HUES64 (cell line): ENCODE data around the gene IRGC.

ENCODE experiments used
- H3K27ac ChIP-seq: 2 replicates; pipeline ENCODE4 v1.7.0; 2013; ENCODE audit warnings: low read depth, low read length, inconsistent platforms
- H3K27me3 ChIP-seq: 2 replicates; pipeline ENCODE4 v1.6.1; 2013; ENCODE audit warnings: mild to moderate bottlenecking, low read length; ENCODE audit not compliant: insufficient read depth
- H3K36me3 ChIP-seq: 2 replicates; pipeline ENCODE4 v1.6.1; 2013; ENCODE audit warnings: mild to moderate bottlenecking, low read length; ENCODE audit not compliant: insufficient read depth
- H3K4me1 ChIP-seq: 2 replicates; pipeline ENCODE4 v1.6.1; 2013; ENCODE audit warnings: mild to moderate bottlenecking, low read length, moderate library complexity; ENCODE audit not compliant: insufficient read depth
- H3K4me3 ChIP-seq: 2 replicates; pipeline ENCODE4 v1.5.1; 2013; ENCODE audit warnings: mild to moderate bottlenecking, low read length, moderate library complexity
- H3K9ac ChIP-seq: 2 replicates; pipeline ENCODE4 v1.6.1; 2013; ENCODE audit warnings: mild to moderate bottlenecking, low read depth, low read length
- H3K9me3 ChIP-seq: 2 replicates; pipeline ENCODE4 v1.6.1; 2013; ENCODE audit warnings: low read depth, low read length; ENCODE audit not compliant: insufficient read depth
- WGBS: fragments of 150-250, 120-280 bp; methylation state at CpG from one replicate; pipeline ENCODE4 v1.1.7; 2013; ENCODE audit warnings: missing lambda C conversion rate; 5-methylcytosine and 5-hydroxymethylcytosine counted together

The IRGC gene

GRCh38 chr19:43726736-43727592, 11.1 kb downstream of the IRGC start:
- no peaks in the 10 kb centered on the region for H3K9me3 ChIP-seq
- no peak overlapping the region for H3K27ac ChIP-seq
- no peaks in the 10 kb centered on the region for H3K4me1 ChIP-seq
- peaks cover 21% of the 10 kb centered on the region for H3K36me3 ChIP-seq
- no peaks in the 10 kb centered on the region for H3K27me3 ChIP-seq
- no peak overlapping the region for H3K4me3 ChIP-seq
- no peak overlapping the region for H3K9ac ChIP-seq
- 87% methylated on average over 15 of the region's 15 CpGs for WGBS

- peaks cover 27% of the 10 kb centered on the region for H3K36me3 ChIP-seq
- no peak overlapping the region for H3K4me3 ChIP-seq
- 92% methylated on average over 4 of the region's 4 CpGs for WGBS
- H3K9me3 ChIP-seq, result no peaks in the 10 kb centered on the region
- H3K27me3 ChIP-seq, result no peaks in the 10 kb centered on the region
- H3K27ac ChIP-seq, result no peak overlapping the region
- no peaks in the 10 kb centered on the region for H3K4me1 ChIP-seq
- H3K9ac ChIP-seq, result no peak overlapping the region
These were observed 11.6 kb downstream of the IRGC start for GRCh38 chr19:43727593-43727853.

- Histone ChIP-seq H3K36me3 (peaks cover 47% of the 10 kb centered on the region), H3K9ac (no peak overlapping the region), H3K27ac (no peak overlapping the region), H3K4me1 (no peaks in the 10 kb centered on the region), H3K27me3 (no peaks in the 10 kb centered on the region), H3K4me3 (no peak overlapping the region), H3K9me3 (no peaks in the 10 kb centered on the region)
- WGBS, result 93% methylated on average over 5 of the region's 5 CpGs
These were observed 14.0 kb downstream of the IRGC start for GRCh38 chr19:43729919-43730318.

- Histone ChIP-seq H3K27ac (no peak overlapping the region), H3K4me3 (no peak overlapping the region), H3K9ac (no peak overlapping the region), H3K36me3 (peaks cover 58% of the 10 kb centered on the region), H3K4me1 (no peaks in the 10 kb centered on the region), H3K27me3 (no peaks in the 10 kb centered on the region), H3K9me3 (no peaks in the 10 kb centered on the region)
- WGBS, result 95% methylated on average over 14 of the region's 14 CpGs
These were observed 15.5 kb downstream of the IRGC start for GRCh38 chr19:43731346-43731745.

- Histone ChIP-seq H3K4me1 (no peaks in the 10 kb centered on the region), H3K27me3 (no peaks in the 10 kb centered on the region), H3K9ac (no peak overlapping the region), H3K4me3 (no peak overlapping the region), H3K9me3 (no peaks in the 10 kb centered on the region), H3K36me3 (peaks cover 63% of the 10 kb centered on the region), H3K27ac (no peak overlapping the region)
- WGBS, result 91% methylated on average over 1 of the region's 1 CpG
These were observed 16.0 kb downstream of the IRGC start for GRCh38 chr19:43731846-43732245.

GRCh38 chr19:43735013-43735412, 19.1 kb downstream of the IRGC start:
- Histone ChIP-seq H3K4me1 (no peaks in the 10 kb centered on the region), H3K9ac (no peak overlapping the region), H3K36me3 (peaks cover 83% of the 10 kb centered on the region), H3K4me3 (no peak overlapping the region), H3K27me3 (no peaks in the 10 kb centered on the region), H3K9me3 (no peaks in the 10 kb centered on the region), H3K27ac (no peak overlapping the region)
- 95% methylated on average over 6 of the region's 6 CpGs for whole genome bisulfite sequencing

- Histone ChIP-seq H3K4me1 (no peaks in the 10 kb centered on the region), H3K9me3 (no peaks in the 10 kb centered on the region), H3K9ac (no peak overlapping the region), H3K27me3 (no peaks in the 10 kb centered on the region), H3K4me3 (no peak overlapping the region), H3K36me3 (peaks cover 88% of the 10 kb centered on the region), H3K27ac (no peak overlapping the region)
These were observed 20.1 kb downstream of the IRGC start for GRCh38 chr19:43735957-43736356.

- no peaks in the 10 kb centered on the region for H3K4me1 ChIP-seq
- WGBS, result 77% methylated on average over 5 of the region's 5 CpGs
- H3K27ac ChIP-seq, result no peak overlapping the region
- H3K27me3 ChIP-seq, result no peaks in the 10 kb centered on the region
- no peak overlapping the region for H3K9ac ChIP-seq
- H3K9me3 ChIP-seq, result no peaks in the 10 kb centered on the region
- H3K4me3 ChIP-seq, result no peak overlapping the region
- H3K36me3 ChIP-seq, result peaks cover 86% of the 10 kb centered on the region
These were observed 22.9 kb downstream of the IRGC start for GRCh38 chr19:43738780-43739211.

- Histone ChIP-seq H3K4me3 (no peak overlapping the region), H3K36me3 (peaks cover 90% of the 10 kb centered on the region), H3K27me3 (no peaks in the 10 kb centered on the region), H3K27ac (no peak overlapping the region), H3K4me1 (no peaks in the 10 kb centered on the region), H3K9ac (no peak overlapping the region), H3K9me3 (no peaks in the 10 kb centered on the region)
- WGBS, result 88% methylated on average over 16 of the region's 16 CpGs
These were observed 23.8 kb downstream of the IRGC start for GRCh38 chr19:43739439-43740235.

- Histone ChIP-seq H3K9me3 (no peaks in the 10 kb centered on the region), H3K4me1 (no peaks in the 10 kb centered on the region), H3K27me3 (no peaks in the 10 kb centered on the region), H3K36me3 (peaks cover 87% of the 10 kb centered on the region), H3K9ac (no peak overlapping the region), H3K27ac (no peak overlapping the region), H3K4me3 (no peak overlapping the region)
- 89% methylated on average over 10 of the region's 10 CpGs for WGBS
These were observed 25.4 kb downstream of the IRGC start for GRCh38 chr19:43741075-43741825.

GRCh38 chr19:43743059-43743458, 27.2 kb downstream of the IRGC start:
- Histone ChIP-seq H3K27ac (no peak overlapping the region), H3K9ac (no peak overlapping the region), H3K4me1 (no peaks in the 10 kb centered on the region), H3K27me3 (no peaks in the 10 kb centered on the region), H3K9me3 (no peaks in the 10 kb centered on the region), H3K36me3 (peaks cover 87% of the 10 kb centered on the region), H3K4me3 (no peak overlapping the region)
- WGBS, result 100% methylated on average over 3 of the region's 3 CpGs
